ENCODE data around the gene MSRB3. TPM values are rescaled to one million over a fixed set of nuclear protein-coding genes. Genes with fewer than 3 reads are reported as not detected.
"Not testable (repeated sequence)": the region's sequence is repeated elsewhere in the genome, so short reads cannot be mapped to it uniquely, and the experiment has no call there.

The MSRB3 gene
- total and polyA plus RNA-seq, 7 donors = 15.4 to 64.1 (median 48.3) TPM

DNA sequence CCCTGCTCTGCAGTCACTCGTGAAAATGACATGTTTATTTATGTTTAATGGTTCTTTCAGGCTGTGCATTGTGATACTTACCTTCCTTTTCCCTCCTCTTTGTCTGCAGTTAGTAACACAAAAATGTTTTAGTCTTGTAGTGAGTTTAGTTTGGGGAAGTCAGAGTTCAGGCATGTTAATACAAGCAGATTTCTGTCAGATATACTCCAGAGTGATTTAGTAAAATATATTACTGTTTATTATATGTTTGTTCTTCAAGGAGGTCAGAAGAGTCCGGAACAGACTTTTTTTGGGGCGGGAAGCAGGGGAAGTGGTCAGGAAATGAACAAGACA lies 28.7 kb downstream of the MSRB3 start:
- no peaks in the 10 kb centered on the region for H3K9me3 ChIP-seq
- H3K27ac ChIP-seq = no peak overlapping the region
- intact Hi-C loops (cut with DNase I) = no loop called here
- no peaks in the 10 kb centered on the region for H3K27me3 ChIP-seq (ENCODE audit: insufficient read depth in 3 of 3, low read length in 2 of 3)
- H3K4me3 ChIP-seq = no peak overlapping the region
- no peak for ATAC-seq
- TF ChIP-seq, protein P1, sequence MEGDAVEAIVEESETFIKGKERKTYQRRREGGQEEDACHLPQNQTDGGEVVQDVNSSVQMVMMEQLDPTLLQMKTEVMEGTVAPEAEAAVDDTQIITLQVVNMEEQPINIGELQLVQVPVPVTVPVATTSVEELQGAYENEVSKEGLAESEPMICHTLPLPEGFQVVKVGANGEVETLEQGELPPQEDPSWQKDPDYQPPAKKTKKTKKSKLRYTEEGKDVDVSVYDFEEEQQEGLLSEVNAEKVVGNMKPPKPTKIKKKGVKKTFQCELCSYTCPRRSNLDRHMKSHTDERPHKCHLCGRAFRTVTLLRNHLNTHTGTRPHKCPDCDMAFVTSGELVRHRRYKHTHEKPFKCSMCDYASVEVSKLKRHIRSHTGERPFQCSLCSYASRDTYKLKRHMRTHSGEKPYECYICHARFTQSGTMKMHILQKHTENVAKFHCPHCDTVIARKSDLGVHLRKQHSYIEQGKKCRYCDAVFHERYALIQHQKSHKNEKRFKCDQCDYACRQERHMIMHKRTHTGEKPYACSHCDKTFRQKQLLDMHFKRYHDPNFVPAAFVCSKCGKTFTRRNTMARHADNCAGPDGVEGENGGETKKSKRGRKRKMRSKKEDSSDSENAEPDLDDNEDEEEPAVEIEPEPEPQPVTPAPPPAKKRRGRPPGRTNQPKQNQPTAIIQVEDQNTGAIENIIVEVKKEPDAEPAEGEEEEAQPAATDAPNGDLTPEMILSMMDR (IDR thresholded peaks at IDR 0.05) = no peak
- 56 to 64% (median 63%) methylated on average over 3 of the region's 3 CpGs for WGBS, 3 donors
- peaks cover 0 to 15% of the 10 kb centered on the region in 2 donors for H3K36me3 ChIP-seq (ENCODE audit: insufficient read depth in 1 of 2, low read depth in 1 of 2)
- DNase-seq = no peak
- peaks cover 24% of the 10 kb centered on the region for H3K4me1 ChIP-seq

DNA sequence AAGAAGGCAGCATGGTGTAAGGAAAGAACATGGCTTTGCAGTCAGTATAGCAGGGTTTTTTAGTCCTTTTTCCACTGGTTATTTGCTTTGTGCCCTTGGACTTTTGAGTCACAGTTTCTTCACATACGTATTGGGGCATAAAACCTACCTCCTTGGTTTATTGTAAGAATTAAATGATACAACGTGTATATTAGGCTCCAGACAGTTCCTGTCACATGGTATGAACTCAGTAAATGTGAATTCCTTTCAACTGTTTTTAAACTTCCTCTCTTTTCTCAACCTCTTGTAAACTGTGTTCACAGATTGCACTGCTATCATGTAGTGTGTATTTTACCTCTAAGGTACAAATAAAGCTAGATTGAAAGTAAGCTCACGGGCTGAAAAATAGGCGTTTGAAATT lies 29.5 kb downstream of the MSRB3 start:
- 50 to 56% (median 52%) methylated on average over 4 of the region's 4 CpGs for WGBS, 3 donors
- H3K4me1 ChIP-seq = peaks cover 24% of the 10 kb centered on the region
- TF ChIP-seq, protein P1 (IDR thresholded peaks at IDR 0.05) = no peak
- no peaks in the 10 kb centered on the region for H3K27me3 ChIP-seq (ENCODE audit: insufficient read depth in 3 of 3, low read length in 2 of 3)
- ATAC-seq = peak in 1 of 4 donors; percentile 27
- peaks cover 0 to 15% of the 10 kb centered on the region in 2 donors for H3K36me3 ChIP-seq (ENCODE audit: insufficient read depth in 1 of 2, low read depth in 1 of 2)
- DNase-seq = no peak
- intact Hi-C loops (cut with DNase I) = no loop called here
- H3K4me3 ChIP-seq = no peak overlapping the region
- H3K27ac ChIP-seq = peak overlapping the region; percentile 25
- no peaks in the 10 kb centered on the region for H3K9me3 ChIP-seq

DNA sequence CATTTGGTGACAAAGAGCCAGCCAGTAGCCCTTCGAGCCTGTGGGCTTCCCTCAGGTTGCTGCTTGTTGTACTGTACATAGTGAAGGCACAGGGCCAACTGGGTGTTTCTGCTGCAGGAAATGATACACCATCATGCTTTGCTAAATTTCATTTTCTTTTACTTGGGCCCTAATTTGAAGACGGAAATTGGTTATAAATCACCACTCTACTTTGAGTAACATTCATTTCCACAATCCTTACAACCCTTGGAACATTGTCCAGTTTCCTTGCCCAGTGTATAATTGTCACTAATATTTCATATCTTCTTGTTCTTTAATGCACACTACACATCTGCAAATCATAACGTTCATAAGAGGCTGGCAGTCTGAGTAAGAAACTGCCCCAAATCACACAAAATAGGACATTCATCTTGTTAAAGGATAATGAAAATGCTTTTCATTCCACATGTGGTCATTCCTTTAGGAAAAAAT lies 30.2 kb downstream of the MSRB3 start:
- Histone ChIP-seq H3K9me3 (no peaks in the 10 kb centered on the region), H3K36me3 (ENCODE audit: insufficient read depth in 1 of 2, low read depth in 1 of 2) (peaks cover 0 to 15% of the 10 kb centered on the region in 2 donors), H3K27ac (no peak overlapping the region), H3K27me3 (ENCODE audit: insufficient read depth in 3 of 3, low read length in 2 of 3) (no peaks in the 10 kb centered on the region), H3K4me3 (no peak overlapping the region), H3K4me1 (peaks cover 24% of the 10 kb centered on the region)
- DNase-seq (no peak), ATAC-seq (no peak)
- WGBS, 3 donors = 39 to 46% (median 41%) methylated on average over 3 of the region's 3 CpGs
- TF ChIP-seq, protein P1 (IDR thresholded peaks at IDR 0.05) = no peak
- intact Hi-C loops (cut with DNase I) = no loop called here

DNA sequence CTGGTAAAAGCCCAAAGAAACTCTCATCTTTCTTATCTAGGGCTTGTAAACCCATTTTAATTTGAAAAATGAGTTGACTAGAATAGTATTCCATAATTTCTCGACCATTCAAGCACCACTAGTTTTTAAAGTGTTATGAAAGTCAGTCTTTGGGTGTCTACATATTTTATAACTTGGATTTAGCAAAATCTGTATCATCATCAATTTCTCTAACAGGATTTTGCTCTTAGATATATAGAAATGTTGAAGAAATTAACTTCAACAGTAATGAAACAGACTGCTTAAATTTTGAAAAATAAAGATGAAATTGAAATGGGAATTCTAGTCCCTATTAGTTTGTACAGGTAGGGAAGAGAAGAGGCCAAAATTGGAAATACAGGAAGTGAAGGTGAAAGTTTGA lies 32.8 kb downstream of the MSRB3 start:
- intact Hi-C loops (cut with DNase I) = no loop called here
- 86 to 90% (median 89%) methylated on average over 1 of the region's 1 CpG for WGBS, 3 donors
- ATAC-seq = no peak
- peaks cover 0 to 15% of the 10 kb centered on the region in 2 donors for H3K36me3 ChIP-seq (ENCODE audit: insufficient read depth in 1 of 2, low read depth in 1 of 2)
- H3K4me1 ChIP-seq = peaks cover 19% of the 10 kb centered on the region
- DNase-seq = no peak
- H3K4me3 ChIP-seq = no peak overlapping the region
- H3K27me3 ChIP-seq (ENCODE audit: insufficient read depth in 3 of 3, low read length in 2 of 3) = no peaks in the 10 kb centered on the region
- H3K27ac ChIP-seq = no peak overlapping the region
- H3K9me3 ChIP-seq = no peaks in the 10 kb centered on the region
- TF ChIP-seq, protein P1 (IDR thresholded peaks at IDR 0.05) = no peak

DNA sequence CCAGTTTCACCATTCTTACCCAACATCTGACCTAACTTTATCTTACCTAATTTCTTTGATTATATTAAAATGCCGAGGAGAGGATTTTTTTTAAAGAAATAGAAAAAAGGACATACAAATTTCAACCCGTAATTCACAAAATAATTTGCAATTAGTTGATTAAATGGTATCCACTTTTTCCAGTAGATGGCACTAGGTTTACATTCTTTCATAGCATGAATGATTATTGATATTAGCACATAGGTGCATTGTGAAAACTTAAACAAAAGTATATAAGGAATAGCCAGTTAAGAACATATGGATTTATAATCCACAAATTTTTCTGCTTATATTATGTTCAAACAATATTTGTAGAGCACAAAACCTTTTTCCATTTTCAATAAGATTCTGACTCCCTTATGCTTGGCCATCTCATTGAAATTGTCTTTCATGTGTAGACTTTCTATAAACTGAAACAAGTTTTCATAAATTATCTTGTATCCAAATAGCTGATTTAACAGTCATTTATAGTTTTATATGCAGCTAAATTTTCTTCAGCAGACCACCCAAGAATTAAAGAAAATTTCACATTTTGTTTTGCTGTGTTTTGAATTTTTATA lies 35.3 kb downstream of the MSRB3 start:
- no peaks in the 10 kb centered on the region for H3K27me3 ChIP-seq (ENCODE audit: insufficient read depth in 3 of 3, low read length in 2 of 3)
- H3K9me3 ChIP-seq = no peaks in the 10 kb centered on the region
- no peak for DNase-seq
- no peak for ATAC-seq
- no peak overlapping the region for H3K27ac ChIP-seq
- WGBS, 3 donors = 51 to 55% (median 52%) methylated on average over 2 of the region's 2 CpGs
- no peak overlapping the region for H3K4me3 ChIP-seq
- TF ChIP-seq, protein P1 (IDR thresholded peaks at IDR 0.05) = peak; percentile 37
- intact Hi-C loops (cut with DNase I) = no loop called here
- no peaks in the 10 kb centered on the region for H3K4me1 ChIP-seq
- peaks cover 0 to 10% of the 10 kb centered on the region in 2 donors for H3K36me3 ChIP-seq (ENCODE audit: insufficient read depth in 1 of 2, low read depth in 1 of 2)

DNA sequence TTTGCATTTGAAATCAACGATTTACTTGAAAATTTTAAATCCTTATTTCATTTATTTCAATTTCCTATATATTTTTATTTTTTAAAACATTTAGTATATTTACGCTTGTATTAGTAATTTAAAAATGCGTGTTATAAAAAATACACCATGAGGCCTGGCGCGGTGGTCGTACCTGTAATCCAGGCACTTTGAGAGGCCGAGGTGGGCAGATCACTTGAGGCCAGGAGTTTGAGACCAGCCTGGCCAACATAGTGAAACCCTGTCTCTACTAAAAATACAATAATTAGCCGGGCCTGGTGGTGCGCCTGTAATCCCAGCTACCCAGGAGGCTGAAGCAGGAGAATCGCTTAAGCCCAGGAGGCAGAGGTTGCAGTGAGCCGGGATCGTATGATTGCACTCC lies 36.8 kb downstream of the MSRB3 start:
- H3K4me3 ChIP-seq; H3K36me3 ChIP-seq (ENCODE audit: insufficient read depth in 1 of 2, low read depth in 1 of 2); DNase-seq; H3K27me3 ChIP-seq (ENCODE audit: insufficient read depth in 3 of 3, low read length in 2 of 3); intact Hi-C loops (cut with DNase I); ATAC-seq; H3K4me1 ChIP-seq; H3K27ac ChIP-seq; H3K9me3 ChIP-seq: not testable (repeated sequence)
- WGBS, 3 donors = 92 to 96% (median 95%) methylated on average over 12 of the region's 12 CpGs
